ENCODE results near the gene CFDP1.
"Not testable (repeated sequence)": the region's sequence is repeated elsewhere in the genome, so short reads cannot be mapped to it uniquely, and the experiment has no call there.

The CFDP1 gene

DNA sequence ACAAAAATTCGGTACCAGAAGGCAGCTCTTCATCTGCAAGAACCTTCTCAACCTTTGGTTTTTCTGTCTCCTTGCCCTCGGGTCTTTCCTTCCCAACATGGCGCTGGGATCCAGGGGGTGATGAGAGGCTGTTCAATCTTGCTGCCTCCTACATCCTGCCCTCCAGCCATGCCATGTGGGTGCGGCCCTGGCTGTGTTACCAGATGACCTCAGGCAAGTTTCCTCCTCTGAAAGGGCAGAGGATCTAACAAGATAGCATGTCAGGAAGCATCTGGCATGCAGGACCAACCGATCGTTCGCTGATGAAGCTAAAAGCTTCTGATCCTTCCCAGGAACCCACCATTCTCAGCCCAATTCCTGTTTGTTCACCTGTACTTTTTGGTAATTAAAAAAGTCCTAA lies 145.1 kb downstream of the CFDP1 start:
- DNase-seq = no peak

DNA sequence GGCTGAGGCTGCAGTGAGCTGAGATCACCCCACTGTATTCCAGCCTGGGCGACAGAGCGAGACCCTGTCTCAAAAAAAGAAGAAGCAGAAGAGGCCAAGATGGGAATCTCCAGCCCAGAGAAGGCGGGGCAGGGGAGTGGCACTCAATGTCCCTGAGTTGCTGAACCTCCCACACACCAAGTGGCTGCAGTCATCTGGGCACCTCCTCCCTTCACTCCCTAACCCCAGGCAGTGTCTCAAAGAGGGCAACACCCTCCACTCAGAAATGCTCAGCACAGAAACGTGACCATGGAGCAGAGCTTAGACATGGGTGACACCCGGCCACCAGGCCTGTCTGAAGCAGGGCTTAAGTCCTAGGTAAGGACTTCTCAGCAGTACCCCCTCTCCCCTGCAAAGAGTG lies 145.6 kb downstream of the CFDP1 start:
- no peak for DNase-seq

DNA sequence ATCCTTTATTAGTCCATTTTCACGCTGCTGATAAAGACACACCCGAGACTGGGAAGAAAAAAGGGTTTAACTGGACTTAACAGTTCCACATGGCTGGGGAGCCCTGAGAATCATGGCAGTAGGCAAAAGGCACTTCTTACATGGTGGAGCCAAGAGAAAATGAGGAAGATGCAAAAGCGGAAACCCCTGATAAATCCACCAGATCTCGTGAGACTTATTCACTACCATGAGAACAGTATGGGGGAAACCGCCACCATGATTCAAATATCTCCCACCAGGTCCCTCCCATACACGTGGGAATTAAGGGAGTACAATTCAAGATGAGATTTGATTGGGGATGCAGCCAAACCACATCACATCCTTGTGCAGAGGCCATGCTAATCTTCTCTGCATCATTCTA lies 146.9 kb downstream of the CFDP1 start:
- no peak for DNase-seq

DNA sequence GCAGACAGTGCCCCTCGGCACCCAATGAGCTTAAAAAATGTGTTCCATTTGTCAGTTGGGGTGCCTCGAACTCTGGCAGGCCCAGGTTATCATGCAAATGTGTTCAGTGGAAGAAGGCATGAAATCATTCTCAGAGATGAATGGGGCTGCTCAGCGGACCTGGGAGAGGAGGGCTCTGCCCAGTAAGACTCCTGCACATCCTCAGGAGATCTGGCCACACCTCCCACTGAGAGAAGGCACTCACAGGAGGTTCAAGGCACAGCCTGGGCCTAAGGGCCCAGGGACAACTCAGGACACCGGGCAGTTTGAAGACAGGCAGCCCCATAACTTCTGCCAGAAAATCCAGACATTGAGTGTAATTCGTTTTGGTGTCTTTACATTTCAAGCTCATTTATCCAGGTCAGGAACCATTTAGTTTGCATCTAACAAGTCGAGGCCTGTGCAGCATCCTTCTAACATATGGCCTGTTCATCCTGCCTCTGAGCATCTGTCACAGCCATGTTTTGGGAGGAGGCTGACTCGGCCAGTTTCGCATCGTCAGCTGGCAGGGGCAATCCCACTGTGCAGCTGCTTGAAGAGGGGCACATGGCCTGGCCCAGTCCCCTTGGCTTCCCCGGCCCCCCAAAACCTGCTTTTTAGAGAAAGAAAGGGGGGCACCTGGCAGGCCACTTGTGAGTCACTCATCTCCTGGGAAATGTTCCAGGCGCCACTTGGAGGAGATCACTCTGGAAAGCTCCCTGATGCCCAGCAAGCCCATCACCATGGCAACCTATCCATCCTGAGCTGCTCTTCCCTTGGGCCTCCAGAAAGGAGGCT lies 150.6 kb downstream of the CFDP1 start:
- peak; percentile 32 for DNase-seq

DNA sequence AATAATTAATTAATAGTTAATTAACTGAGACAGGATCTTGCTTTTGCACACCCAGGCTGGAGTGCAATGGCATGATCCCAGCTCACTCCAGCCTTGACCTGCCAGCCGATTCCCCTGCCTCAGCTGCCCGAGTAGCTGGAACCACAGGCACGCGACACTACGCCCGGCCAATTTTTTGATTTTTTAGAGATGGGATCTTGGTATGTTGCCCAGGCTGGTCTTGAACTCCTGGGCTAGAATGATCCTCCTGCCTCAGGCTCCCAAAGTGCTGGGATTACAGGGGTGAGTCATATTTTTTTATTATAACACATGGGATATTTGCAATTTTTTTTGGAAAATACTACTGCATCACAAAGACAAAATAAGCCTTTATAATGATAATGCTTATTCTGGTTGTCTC lies 151.5 kb downstream of the CFDP1 start:
- DNase-seq = no peak

DNA sequence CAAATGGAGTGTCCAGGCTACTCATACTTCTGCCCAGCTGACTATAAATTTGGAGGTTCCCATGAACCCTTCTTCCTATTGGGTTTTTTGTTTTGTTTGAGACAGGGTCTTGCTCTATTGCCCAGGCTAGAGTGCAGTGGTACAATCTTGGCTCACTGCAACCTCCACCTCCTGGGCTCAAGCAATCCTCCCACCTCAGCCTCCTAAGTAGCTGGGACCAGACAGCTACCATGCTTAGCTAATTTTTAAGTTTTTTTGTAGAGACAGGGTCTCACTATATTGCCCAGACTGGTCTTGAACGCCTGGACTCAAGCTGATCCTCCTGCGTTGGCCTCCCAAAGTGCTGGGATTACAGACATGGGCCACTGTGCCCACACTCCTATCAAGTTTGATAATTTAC lies 152.3 kb downstream of the CFDP1 start:
- not testable (repeated sequence) for DNase-seq

DNA sequence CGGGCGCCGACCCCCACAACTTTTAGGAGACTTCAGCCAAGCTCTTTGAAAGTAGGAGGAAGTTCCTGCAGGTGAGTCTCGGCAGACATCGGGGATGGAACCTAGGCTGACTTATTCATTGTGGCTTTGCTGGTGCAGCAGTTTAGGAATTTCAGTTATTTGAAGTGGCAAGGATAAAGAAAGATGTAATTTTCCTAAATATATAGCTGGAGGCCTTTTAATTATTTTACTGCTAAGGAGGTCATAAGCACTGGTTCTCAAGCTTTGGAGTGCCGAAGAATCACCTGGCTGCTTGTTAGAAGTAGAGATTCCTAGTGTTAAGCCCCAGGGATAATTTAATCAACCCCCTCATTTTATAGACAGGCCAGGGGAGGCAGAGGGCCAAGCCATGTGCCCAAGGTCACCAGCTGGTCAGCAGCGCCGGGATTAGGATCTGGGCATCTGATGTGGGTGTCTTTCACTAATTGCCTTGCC lies 152.9 kb downstream of the CFDP1 start:
- DNase-seq = no peak

DNA sequence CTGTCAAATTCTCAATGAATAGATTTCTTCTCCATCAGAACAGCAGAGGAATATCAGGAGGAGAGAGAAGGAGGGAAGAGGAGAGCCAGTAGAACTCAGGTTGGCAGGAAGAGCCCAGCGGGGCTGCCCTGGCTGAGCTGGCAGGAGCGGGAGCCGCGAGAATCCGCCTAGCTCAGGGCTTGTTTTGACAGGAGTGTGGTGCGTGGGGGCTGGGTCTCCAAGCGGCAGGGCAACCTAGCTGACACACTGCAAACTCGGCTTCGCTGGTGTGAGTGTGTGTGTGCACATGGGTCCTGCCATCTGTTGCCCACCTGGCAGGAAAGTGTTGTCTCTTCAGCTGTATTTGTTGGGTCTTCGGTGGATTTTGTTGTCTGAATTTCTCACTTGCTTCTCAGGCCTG lies 154.0 kb downstream of the CFDP1 start:
- peak; percentile 52 for DNase-seq

DNA sequence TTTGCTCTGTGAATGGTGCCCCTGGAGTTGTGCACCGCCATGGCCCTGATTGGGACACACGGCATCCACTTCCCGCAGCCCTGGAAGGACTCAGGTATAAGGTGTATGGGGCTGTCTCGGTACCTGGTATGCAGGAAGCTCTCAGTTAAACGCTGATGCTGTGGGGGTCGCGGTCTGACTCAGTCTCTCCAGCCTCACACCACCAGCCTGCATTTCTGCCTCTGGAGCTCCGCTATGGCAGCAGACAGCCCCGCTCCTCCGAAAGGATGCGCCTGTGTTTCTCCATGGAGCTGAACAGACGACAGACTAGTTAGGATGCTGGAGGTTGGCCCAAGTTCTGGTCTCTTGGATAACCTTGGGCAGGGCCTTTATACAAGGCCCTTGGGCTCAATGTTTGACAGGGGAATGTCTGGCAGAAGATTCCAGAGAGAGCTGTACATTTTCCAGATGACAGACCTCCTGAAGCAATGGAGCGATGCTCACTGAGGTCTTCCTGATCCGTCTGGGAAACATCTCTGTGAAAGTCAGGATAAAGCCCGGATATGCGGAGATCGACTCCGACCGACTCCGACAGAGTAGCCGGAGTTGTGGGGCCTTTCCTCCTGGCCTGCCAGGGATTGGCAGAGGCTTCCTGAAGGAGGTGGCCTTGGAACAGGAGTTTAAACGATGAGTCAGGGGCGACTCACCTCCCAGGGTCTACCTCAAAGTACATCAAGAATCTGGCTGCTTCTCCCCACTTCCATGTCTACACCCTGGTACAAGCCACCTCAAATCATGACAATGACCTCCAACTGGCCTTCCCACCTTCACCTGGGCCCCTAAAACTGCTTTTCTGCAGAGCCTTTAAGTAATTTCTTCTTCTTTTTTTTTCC lies 160.0 kb downstream of the CFDP1 start:
- DNase-seq = no peak

DNA sequence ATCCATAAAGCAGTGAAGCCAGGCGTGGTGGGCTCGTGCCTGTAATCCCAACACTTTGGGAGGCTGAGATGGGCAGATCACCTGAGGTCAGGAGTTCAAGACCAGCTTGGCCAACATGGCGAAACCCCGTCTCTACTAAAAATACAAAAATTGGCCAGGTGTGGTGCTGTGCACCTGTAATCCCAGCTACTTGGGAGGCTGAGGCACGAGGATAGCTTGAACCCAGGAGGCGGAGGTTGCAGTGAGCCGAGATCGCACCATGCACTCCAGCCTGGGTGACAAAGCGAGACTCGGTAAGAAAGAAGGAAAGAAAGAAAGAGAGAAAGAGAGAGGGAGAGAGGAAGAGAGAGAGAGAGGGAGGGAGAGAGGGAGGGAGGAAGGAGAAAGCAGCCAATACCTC lies 160.7 kb downstream of the CFDP1 start:
- not testable (repeated sequence) for DNase-seq

DNA sequence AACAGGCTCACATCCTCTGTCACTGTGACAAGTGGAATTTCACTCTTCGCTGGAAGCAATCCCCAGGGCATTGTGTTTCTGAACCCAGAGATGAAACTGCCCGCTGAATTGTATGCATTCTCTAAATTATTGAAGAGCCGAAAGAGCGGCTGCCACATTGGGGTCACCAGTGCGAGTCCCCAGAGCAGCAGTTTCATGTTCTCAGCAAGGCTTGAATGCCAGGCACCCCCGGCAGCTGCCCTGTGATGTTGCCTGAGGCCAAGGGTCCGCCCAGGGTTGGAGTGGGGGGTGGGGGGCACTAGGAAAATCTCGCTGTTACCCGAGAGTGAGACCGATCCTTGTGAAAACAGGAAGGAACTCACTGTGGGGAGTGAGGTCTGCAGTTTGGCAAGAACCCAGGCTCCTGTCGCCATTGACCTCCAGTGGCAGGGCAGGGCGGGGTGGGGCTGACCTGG lies 161.2 kb downstream of the CFDP1 start:
- DNase-seq = no peak

DNA sequence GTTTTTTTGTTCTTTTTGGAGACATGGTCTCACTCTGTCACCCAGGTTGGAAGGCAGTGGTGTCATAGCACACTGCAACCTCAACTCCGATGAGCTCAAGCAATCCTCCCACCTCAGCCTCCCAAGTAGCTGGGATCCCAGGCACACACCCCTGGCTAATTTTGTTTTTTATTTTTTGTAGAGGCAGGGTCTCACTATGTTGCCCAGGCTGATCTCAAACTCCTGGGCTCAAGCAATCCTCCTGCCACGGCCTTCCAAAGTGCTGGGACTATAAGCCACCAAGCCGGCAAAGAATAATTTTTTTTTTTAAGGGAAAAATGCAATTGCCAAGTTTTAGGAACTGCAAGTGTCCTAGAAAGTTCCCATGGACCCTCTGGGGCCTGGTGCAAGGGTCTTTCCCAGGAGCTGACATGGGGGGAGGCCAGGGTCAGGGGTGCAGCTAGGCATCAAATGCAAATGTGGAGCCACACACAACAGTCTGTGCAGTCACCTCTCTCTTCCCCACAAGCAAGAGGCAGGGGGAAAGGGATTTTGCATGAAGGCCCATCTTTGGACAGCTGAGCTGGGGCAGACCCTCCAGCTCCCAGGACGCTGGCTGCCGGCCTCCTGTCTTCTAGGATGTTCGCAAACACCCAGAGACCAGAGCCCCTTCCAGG lies 161.7 kb downstream of the CFDP1 start:
- no peak for DNase-seq

DNA sequence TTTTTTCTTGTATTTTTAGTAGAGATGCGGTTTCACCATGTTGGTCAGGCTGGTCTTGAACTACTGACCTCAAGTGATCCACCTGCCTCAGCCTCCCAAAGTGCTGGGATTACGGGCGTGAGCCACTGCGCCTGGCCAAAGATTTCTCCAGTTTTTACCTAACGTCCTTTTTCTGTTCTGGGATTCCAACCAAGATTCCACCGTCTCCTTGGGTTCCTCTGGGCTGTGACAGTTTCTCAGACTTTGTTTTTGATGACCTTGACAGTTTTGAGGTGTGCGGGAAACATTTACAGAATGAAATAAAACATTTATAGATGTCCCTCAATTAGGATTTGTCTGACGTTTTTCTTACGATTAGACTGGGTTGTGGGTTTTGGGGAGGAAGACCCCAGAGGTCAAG lies 163.9 kb downstream of the CFDP1 start:
- not testable (repeated sequence) for DNase-seq

DNA sequence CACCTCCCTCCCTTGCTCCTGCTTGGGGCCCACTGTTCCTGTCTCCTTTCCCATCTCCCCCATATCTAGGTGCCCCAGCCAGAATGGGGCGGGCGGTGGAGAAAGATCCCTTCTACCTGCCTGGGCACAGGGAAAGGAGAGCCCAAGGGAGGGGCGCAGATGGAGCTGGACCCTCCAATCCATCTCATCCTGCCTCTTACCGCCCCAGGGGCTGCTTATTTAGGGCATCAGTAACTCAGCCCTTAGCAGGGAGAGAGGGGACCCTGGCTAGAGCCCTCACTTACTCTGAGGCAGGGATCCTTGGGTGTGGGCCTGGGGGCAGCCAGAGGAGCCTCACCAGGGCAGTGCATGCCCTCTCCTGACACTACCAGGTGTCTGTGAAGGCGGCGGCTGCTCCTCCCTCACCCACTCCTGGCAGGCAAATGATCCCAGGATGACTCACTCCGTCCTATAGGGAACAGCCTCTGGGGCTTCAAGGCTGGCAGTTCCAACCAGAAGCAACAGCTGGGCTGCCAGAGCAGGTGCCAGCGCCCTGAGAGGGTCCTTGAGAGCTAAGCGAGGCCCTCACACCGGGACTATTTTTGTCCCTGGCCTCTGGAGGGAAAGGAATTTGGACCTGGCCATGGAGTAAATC lies 165.6 kb downstream of the CFDP1 start:
- DNase-seq = peak; percentile 94

DNA sequence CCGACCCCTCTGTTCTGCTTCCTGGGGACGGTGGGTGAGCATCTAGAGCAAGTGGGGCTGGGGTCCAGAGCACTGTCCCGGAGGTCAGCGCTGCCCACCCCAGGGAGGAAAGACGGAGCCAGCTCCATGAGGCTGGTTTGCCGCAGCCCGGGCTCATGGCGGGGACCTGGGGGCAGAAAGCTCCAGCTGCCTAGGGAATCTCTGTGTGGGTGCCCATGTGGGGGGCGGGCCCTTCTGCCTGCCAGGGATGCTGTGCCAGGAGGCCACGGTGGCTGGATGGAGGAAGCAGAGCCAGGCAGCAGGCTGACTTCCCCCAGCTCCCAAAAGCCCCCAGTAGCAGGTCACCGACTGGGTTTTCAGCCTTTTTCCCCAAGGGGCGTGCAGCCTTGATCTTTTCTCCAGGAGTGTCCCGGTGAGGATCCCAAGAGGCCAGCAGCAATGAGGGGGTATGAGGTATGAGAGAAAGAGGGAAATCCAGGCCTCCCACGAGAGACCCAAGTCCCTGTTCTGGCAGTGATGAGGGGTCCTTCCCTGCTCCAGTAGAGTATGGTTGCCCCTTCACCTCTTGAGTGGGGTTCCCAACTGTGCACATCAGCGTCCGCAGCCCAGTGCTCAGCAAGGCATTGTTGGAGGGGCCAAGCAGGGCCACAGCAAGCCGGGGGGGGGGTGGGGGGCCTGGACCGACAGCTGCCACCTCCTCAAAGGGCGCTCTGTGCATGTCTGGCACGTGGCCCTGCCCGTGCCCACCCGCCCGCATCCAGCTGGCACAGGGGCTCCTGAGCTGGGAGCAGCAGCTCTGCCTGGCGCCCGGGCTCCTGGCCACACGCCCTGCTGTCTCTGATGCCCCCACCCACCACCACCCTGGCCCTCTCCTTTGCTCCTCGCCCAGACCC lies 166.3 kb downstream of the CFDP1 start:
- DNase-seq = peak; percentile 74

DNA sequence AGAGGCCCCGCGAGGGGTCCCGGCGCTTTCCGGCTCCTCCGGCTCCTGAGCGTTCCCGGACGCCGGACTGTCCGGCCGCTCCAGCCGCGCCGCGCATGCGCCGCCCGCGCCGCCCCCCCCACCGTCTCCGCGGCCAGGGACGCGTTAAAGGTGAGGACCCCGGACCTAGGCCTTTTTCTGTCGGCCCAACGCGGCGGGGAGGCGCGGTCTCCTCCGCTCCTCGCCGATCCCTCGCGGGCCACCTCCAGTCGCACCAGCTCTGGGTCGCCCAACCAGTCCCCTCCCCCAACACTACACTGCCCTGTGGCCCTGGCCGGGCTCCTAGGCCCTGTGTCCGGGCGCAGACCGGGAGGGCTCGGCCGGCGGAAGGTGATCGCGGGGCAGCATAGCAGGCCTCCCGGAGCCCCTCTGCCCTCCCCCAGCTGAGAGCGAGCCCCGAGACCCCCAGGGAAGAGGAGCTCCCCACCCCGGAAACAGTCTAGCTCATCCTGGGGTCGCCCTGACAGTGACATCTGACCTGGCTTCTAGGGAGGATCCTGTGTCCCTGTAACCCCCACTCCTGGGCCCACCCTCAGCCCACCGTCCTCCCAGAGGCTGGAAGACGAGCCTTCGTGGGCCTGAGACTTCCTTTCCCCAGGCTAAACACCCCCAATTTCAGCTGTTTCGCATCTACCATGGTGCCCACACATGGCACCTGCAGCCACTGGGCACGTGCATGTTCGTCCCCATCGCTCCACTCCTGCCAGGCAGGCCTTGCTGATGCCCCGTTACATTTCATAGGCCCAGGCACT lies 167.2 kb downstream of the CFDP1 start:
- peak; percentile 20 for DNase-seq

DNA sequence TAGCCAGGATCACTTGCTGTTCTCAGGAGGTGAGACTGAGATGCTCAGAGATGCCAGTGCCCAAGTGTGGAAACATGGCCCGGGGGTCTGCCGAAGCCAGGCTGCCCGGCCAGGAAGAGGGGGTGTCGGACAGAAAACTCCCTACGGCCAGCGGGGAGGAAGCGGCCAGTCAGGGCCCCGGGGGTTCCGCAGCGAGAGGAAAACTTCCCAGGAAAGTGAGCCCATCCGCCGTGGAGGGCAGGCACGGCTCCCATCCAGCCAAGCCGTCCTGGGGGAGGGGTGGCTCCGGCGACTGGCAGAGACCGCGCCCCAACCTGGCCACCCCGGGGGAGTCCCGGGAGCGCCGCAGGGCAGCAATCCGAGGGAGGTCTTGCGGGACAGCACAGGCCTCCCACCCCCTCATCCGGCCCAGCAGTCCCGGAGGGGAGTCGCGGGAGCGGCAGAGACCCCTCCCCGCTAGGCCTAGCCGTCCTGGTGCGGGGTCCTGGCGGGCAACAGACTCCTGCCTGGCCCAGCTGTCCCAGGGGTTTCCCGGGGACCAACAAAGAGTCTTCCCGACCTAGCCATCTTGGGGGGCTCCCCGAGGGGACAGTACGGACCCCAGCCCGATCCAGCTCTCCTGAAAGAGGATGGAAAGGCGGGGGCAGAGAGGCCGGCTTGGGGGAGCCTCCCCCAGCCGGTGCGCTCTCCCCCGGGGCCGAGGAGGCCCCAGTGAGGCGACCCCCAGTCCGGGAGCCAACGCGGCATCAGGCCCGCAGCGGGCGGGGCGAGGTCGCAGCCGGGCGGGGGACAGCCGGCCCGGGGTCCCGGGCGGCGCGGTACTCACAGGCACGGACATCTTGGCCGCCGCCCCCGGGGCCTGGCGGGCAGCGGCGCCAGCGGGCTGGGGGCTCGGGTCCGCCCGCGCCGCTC lies 168.0 kb downstream of the CFDP1 start:
- no peak for DNase-seq

DNA sequence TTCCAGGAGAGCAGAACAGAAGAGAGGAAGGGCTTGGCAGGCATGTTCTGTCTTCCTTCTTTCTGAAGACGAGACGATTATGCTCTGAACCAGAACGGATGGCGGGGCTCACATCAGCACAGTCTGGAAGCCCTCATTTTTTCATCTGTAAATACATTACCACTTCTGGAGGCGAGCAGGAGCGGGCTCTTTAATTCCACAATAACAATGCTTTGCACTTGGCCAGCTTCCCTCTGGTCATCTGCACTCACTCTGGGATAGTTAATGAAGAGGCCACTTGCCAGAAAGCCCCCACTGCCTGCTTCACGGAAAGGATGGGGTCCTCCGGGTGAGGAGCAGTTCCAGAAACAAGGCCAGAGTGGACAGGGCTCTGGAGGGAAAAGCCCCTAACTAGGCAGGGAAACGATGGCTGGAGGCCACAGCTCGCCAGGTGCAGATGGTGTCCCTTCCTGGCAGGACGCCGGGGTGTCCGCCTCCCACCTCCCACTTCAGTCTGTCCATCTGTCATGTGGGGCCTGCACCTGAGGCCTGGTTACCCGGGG lies 168.8 kb downstream of the CFDP1 start:
- DNase-seq = peak; percentile 78

DNA sequence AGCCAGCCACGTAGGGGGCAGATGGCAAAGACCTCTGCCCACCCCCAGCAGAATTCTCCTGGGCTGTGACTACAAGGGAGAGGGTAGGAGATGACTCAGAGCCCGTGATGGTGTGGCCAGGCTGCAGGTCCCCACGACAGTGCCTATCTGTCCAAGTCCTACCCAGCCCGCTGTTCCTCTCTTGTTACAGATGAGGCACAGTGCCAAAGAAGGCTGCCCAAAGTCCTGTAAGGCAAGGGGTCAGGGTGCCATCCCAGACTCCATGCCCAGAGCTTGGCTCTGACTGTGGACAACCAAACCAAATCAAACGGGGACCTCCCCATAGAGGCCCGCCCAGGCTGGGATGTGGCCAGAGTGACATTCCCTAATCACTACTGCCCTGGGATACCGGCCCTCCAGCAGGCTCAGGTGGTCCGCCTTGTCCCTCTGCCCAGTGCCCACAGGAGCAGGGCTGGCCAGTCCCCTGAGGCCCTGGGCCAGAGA lies 169.3 kb downstream of the CFDP1 start:
- peak; percentile 37 for DNase-seq
